ENCODE results near the gene AFAP1L1.
A peak's percentile ranks its signal among the peaks of the same experiment; 100 is the strongest.
"Not testable (repeated sequence)": the region's sequence is repeated elsewhere in the genome, so short reads cannot be mapped to it uniquely, and the experiment has no call there.

Gene AFAP1L1

GRCh38 chr5:149376711-149377447 is 105.2 kb downstream of the AFAP1L1 start:
- DNase-seq: no peak

- DNase-seq: no peak
Measured at GRCh38 chr5:149378241-149378820, 106.7 kb downstream of the AFAP1L1 start.

- no peak for DNase-seq
Measured at GRCh38 chr5:149379177-149379761, 107.6 kb downstream of the AFAP1L1 start, which contains the start of gene IL17B. TSS of gene IL17B (minus strand) at chr5:149379292. CDS start at chr5:149379225, 67 bp downstream.

GRCh38 chr5:149379818-149380374 is 108.2 kb downstream of the AFAP1L1 start:
- no peak for DNase-seq

GRCh38 chr5:149380466-149381121 is 108.9 kb downstream of the AFAP1L1 start:
- DNase-seq: no peak

GRCh38 chr5:149381261-149381985 is 109.8 kb downstream of the AFAP1L1 start:
- no peak for DNase-seq

- DNase-seq: peak; percentile 31
Measured at GRCh38 chr5:149381986-149382338, 110.3 kb downstream of the AFAP1L1 start.

- DNase-seq: no peak
Measured at GRCh38 chr5:149382517-149383220, 111.0 kb downstream of the AFAP1L1 start.

- no peak for DNase-seq
Measured at GRCh38 chr5:149383399-149383798, 111.7 kb downstream of the AFAP1L1 start.

- DNase-seq: no peak
Measured at GRCh38 chr5:149386166-149386565, 114.5 kb downstream of the AFAP1L1 start.

- DNase-seq: no peak
Measured at GRCh38 chr5:149387081-149387631, 115.5 kb downstream of the AFAP1L1 start.

GRCh38 chr5:149387982-149388381 is 116.3 kb downstream of the AFAP1L1 start:
- DNase-seq: no peak

GRCh38 chr5:149388498-149389190 is 117.0 kb downstream of the AFAP1L1 start:
- DNase-seq: no peak

GRCh38 chr5:149389552-149390495 is 118.2 kb downstream of the AFAP1L1 start:
- no peak for DNase-seq

GRCh38 chr5:149391076-149391475 is 119.4 kb downstream of the AFAP1L1 start:
- not testable (repeated sequence) for DNase-seq

Data from NCI-H2171 treated with DMSO at 0.1 percent for 48 hours (cell line).